Adipose tissue (tissue), 3 donors: Measurements from ENCODE around the gene ZBTB43. TPM values are rescaled to one million over a fixed set of nuclear protein-coding genes. Genes with fewer than 3 reads are reported as not detected.
"Not testable (repeated sequence)": the region's sequence is repeated elsewhere in the genome, so short reads cannot be mapped to it uniquely, and the experiment has no call there.

Experiments used
- H3K27ac ChIP-seq: one replicate; pipeline ENCODE4 v1.5.1; 2013; ENCODE audit warnings: low read depth, low read length
- WGBS, 3 donors: extraction: QIAGEN DNeasy Blood & Tissue Kit; methylation state at CpG; one replicate each; pipeline ENCODE4 v1.1.7; 2013; 5-methylcytosine and 5-hydroxymethylcytosine counted together
- polyA plus RNA-seq, 3 donors: library from polyadenylated mRNA; stranded (reverse); fragments of 200-250 nt; gene quantifications; one replicate each; pipeline ENCODE4 v1.2.3, GENCODE V29; 2013
- donor health status: healthy with polysubstance abuse.
- donor health status: Bipolar disorder and iron deficiency.
- donor health status: healthy.

The ZBTB43 gene
- polyA plus RNA-seq, 3 donors, result 2.0 to 5.1 (median 2.5) TPM

DNA sequence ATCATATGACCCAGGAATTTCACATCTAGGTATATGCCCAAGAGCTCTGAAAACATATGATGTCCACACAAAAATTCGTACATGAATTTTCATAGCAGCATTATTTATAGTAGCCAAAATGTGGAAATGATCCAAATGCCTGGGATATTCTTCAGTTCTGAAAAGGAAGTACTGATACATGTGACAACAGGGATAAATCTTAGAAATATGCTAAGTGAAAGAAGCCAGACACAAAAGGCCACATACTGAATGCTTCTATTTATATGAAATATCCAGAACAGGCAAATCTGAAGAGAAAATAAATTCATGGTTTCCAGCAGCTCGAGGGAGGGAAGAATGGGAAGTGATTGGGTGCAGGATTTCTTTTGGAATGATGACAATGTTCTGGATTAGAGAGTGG lies 16.8 kb upstream of the ZBTB43 start:
- H3K27ac ChIP-seq, result no peak overlapping the region
- WGBS, 3 donors, result 16 to 34% (median 23%) methylated on average over 2 of the region's 2 CpGs

DNA sequence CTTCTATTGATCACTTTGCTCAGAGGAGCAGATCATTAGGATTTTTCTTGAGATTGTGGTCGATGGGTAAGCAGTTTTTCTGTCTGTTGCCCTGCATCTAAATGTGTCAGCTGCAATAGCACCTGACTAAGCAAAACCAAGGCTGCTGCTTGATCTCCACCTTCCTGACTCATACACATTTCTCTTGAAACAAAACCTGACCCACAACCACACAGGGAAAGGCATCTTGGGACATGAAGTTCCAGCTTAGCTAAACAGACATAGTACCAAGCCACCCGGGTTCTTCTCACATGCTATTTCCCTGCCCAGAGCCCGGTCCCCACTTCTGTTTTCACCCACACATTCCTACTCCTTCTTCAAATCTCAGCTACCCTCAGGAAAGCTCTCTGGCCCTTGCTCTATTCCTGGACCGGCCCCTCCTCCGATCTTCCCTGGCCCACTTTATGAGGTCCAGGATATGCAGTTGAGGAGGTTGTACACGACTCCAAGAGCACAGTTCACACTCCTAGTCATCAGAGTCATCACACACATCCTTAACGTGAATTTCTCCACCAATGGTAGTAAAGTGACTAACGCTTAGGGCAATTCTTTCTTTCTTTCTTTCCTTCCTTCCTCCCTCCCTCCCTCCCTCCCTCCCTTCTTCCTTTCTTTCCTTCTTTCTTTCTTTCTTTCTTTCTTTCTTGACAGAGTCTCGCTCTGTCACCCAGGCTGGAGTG lies 16.0 kb upstream of the ZBTB43 start:
- no peak overlapping the region for H3K27ac ChIP-seq
- WGBS, 3 donors, result 66 to 73% (median 67%) methylated on average over 9 of the region's 9 CpGs

DNA sequence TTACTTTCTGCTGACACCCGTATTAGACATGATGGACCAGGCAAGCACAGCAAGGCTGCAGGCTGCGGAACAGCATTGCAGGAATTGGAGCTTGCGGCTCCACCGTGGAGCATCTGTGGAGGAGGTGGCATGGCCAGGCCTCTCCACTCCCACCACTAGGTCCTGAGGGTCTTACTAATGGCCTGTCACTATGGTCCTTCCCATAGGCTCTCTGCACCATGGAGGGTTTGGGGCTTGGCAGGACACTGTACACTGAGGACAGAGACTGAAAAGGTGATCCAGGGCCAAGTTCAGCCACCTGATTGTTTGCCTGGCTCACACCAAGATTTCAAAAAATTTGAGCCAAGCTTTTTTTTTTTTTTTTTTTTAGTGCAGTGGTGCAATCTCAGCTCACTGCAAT lies 14.3 kb upstream of the ZBTB43 start:
- H3K27ac ChIP-seq, result no peak overlapping the region
- WGBS, 3 donors, result 85 to 87% (median 86%) methylated on average over 4 of the region's 4 CpGs

DNA sequence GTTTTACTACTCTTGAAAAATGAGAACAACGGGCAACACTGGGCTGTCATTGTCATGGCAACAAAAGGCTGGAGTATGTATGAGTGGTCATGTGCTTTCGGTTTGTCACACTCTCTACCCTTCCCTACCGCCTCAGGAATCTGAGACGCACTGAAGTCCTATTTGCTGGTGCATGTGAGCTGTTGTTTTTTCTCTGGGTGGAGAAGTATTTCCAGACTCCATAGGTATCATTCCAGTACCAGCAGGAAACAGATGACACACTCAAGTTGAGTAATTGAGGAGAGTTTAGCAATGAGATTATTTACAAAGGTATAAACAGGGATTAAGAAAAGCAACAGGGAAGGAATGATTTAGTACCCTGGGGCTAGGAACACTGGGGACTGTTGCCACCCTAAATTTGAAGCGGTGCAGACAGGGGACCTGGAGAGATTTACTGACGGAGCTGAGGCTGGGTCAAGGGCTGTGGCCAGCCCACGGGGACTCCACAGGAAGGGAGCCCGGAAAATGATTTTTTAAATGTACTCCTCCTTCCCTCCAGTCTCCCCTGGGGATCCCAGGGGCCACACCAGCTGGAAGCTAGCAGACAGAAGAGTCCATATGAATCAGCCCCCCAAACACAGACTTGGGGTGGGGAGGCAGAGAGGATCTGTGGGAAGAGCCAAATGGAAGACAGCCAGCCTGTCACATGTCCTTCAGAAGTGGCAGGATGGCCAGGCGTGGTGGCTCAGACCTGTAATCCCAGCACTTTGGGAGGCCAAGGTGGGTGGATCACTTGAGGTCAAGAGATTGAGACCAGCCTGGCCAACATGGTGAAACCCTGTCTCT lies 13.2 kb upstream of the ZBTB43 start:
- 44 to 57% (median 47%) methylated on average over 9 of the region's 9 CpGs for WGBS, 3 donors

DNA sequence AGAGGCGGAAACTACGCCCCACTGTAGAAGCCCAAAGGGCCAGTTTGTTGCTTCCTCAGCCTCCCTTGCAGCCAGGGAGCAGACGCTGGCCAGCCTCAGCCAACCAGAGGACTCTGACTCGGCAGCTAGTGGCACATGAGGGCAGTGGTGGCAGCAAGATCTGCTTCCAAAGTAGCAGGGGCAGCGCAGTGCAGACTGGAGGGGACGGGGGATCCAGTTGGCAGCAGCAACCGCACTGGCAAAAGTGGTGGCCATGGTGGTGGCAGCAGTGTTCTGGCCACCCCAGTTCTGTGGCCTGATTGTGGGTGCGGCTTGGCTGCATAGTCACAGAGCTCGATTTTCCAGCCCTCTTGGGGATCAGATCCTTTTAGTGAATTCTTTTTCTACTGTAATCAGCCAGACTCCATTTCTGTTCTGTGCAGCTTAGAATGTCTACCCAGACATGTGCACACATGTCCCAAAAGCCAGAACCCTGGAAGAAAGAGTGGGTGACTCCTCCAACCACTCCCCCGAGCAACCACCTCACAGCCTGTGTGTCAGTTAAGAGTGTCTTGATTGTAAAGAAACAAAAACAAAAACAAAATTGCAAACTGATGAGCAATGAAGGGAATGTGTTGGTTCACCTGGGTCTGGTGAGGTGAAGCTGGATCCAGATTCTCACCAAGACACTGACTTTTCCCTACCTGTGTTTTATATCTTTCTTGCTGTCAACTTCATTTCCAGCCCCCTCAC lies 11.0 kb upstream of the ZBTB43 start:
- 71 to 80% (median 76%) methylated on average over 10 of the region's 10 CpGs for WGBS, 3 donors
- H3K27ac ChIP-seq, result no peak overlapping the region

More for the DNA sequence above, 13.2 kb upstream of the ZBTB43 start:
- no peak overlapping the region for H3K27ac ChIP-seq

DNA sequence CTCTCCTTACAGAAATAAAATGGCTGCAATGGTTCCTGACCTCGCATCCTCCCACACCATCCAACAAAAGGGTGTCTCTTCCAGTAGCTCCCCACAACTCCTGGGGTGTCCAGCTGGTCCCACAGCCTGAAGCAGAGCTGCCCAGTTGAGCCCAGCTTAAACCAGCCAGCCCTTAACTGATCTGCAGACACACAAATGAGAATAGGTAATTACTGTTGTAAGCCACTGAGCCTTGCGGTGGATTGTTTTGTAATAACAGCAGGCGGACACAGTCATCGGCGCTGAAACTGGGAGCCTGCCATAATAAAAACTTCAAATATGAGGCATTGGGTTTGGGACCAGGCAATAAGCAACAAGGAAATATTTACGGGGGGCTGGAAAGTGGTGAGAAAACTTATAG lies 10.4 kb upstream of the ZBTB43 start:
- H3K27ac ChIP-seq, result no peak overlapping the region
- WGBS, 3 donors, result 74 to 84% (median 83%) methylated on average over 6 of the region's 6 CpGs

DNA sequence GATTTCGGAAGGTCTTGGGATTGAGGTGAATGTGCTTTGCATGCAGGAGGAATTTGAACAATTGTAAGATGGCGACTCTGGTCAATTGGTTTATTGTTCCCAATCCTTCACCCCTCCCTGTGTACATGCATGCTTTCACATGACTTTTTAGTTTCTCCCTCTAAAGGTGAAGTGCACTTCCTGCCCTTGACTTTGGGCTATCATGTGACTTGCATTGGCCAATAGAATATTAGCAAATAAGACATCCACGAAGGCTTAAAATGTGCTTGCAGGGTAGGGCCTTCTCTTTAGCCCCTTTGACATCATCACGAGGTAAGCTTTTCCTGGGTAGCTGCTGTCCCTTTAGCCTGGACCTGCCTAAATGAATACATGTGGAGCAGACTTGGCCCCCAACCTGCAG lies 8.1 kb upstream of the ZBTB43 start:
- 68 to 85% (median 81%) methylated on average over 4 of the region's 4 CpGs for WGBS, 3 donors

DNA sequence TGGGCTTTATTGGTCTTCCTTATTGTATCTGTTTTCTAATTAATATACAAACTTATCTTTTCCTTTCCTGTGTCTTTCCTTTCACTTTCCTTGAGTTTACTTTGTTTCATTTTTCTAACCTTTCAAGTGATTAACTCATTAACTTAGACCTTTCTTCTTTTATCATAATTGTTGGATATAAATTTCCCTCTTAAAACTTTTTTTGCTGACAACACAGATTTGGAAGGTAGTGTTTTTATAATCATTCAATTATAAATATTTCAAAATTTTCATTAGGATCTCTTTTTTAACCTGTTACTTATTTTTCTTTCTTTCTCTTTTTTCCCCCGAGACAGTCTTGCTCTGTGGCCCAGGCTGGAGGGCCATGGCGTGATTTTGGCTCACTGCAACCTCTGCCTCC lies 6.9 kb upstream of the ZBTB43 start:
- no peak overlapping the region for H3K27ac ChIP-seq
- 73 to 78% (median 76%) methylated on average over 2 of the region's 2 CpGs for WGBS, 3 donors

More for the DNA sequence above, 8.1 kb upstream of the ZBTB43 start:
- no peak overlapping the region for H3K27ac ChIP-seq

DNA sequence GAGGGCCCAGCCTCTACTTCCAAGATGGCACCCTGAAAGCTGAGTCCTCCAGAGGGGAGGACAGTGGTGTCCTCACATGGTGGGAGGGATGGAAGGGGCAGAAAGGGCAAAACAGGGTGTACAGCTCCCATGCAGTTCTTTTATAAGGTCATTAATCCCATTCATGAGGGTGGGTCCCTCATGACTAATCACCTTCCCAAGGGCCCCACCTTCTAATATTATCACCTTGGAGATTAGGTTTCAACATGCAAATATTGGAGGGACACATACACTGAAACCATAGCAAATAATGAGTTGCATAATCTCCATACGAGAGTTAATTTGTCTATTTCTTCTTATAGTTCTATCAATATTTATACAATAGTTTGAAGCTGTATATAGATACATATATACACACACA lies 5.8 kb upstream of the ZBTB43 start:
- WGBS, 3 donors, result 80 to 92% (median 88%) methylated on average over 1 of the region's 1 CpG
- no peak overlapping the region for H3K27ac ChIP-seq

DNA sequence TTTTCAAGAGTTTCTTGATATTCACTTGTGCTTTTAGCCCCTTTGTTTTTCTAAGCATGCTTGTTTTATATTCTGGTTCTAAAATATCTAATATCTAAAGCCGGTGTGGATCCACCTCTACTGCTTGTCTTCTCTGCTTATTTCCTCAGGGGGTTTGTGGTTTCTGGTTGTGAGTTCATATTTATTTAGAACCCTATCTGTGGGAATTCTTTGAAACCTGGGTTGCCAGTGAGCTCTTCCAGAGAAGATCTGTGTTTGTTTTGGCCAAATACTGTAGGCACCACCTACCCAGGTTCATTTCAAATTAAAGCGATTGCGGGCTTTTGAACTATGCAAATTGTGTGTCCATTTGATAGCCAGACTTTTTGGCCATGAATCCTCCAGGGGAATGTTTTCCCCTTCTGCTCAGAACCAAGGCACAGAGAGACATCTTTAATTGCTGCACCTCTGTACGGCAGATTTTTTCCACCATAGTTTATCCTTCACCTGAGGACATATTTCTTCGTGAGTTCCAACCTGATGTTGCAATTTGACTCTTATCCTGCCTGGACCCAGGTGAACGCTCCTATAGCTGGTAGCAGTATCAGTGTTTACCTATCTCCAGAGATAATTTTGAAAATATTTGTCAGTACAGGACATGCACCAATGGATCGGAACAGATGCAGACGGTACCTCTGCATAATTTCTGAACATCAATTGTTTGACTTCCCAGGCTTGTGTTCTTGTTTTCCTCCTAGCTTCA lies 2.4 kb upstream of the ZBTB43 start:
- H3K27ac ChIP-seq, result no peak overlapping the region
- 67 to 87% (median 87%) methylated on average over 8 of the region's 8 CpGs for WGBS, 3 donors

DNA sequence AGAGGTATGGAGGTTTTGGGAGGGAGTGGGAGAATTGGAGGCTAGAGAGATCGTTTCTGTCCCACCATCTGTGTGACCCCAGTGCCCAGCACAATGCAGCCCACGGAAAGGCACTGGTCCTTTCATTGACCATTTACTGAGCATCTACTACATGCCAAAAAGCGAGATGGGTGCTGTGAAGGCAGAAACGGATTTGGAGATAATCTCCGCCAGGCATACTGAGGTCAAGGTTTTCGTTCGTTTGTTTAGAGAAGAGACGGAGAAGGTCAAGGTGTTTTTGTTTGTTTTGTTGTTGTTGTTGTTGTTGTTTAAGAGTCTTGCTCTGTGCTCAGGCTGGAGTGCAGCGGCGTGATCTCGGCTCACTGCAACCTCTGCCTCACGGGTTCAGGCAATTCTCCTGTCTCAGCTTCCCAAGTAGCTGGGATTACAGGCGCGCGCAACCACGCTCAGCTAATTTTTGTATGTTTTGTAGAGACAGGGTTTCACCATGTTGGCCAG lies 593 bp upstream of the ZBTB43 start:
- 62 to 79% (median 78%) methylated on average over 16 of the region's 16 CpGs for WGBS, 3 donors
- H3K27ac ChIP-seq, result no peak overlapping the region

DNA sequence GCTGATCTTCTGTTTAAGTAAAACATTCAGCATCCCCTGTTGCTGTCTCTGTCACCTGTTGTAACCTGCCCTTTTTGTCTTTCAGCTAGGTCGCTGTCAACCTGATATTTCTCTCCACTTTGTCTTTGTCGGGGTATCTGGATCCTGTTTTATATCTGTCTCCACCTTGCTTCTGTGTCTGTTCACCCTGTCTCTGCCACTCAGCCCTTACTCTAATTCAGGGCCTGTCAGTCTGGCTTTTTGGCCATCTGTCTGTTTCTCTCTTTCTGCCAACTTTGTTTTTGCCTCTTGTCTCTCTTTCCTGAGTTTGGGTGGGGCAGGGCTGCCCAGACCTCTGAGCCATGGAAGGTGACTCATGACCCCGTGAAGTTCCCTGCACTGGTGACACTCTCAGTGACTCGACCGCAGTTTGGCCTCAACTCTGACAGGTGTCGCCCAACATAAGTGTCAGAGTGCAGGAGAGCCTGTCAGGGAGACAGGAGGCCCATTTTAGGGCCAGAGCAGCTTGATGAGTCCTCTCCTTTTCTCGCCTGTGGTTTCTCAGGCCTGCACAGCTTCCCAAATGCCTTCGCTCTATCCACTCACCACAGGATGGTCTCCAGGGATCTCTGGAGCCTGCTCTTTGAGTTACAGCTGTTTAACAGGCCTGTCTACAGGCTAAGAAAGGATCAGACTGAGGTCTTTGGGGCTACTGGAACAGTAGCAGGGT lies 868 bp downstream of the ZBTB43 start:
- peak overlapping the region; percentile 71 for H3K27ac ChIP-seq
- WGBS, 3 donors, result 13 to 22% (median 18%) methylated on average over 8 of the region's 8 CpGs

DNA sequence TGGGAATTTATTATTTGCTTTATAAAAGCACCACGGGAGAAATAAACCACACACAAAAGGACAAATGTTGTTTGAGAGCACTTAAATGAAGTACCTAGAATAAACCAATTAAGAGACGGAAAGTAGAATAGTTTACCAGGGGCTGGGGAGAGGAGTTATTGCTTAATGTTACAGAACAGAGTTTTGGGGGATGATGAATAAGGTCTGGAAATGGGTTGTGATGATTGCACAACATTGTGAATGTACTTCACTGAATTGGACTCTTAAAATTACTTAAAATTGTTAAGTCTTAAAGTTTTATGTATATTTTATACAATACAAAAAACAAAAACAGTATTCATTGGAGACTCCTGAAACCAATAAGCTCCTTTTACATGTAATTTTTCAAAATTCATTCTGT lies 1.5 kb downstream of the ZBTB43 start:
- 39 to 51% (median 43%) methylated on average over 2 of the region's 2 CpGs for WGBS, 3 donors
- H3K27ac ChIP-seq, result no peak overlapping the region

DNA sequence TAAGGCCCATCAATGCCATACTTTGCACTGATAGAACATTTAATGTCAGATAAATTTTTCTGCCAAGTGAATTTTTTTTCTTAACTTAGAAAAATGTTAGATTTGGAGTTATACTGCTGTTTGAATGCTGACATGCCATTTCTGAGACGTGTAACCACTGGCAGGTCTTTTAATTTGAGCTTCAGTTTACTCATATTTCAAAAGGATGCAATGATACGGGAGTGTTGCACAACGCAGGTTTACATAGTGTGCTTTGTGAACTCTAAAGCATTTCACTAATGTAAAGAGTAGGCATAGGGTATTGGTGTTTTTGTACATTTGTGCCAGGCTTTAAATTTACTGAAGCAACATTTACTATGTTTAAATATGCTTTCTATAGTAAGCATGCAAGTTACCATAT lies 4.2 kb downstream of the ZBTB43 start:
- 50 to 57% (median 52%) methylated on average over 3 of the region's 3 CpGs for WGBS, 3 donors
- H3K27ac ChIP-seq, result no peak overlapping the region

DNA sequence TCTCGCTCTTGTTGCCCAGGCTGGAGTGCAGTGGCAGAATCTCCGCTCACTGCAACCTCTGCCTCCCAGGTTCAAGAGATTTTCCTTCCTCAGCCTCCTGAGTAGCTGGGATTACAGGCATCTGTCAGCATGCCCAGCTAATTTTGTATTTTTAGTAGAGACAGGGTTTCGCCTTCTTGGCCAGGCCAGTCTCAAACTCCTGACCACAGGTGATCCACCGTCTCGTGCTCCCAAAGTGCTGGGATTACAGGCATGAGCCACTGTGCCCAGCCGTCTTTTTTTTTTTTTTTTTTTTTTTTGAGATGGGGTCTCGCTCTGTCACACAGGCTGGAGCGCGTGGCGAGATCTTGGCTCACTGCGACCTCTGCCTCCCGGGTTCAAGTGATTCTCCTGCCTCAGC lies 5.4 kb downstream of the ZBTB43 start:
- H3K27ac ChIP-seq, result not testable (repeated sequence)
- WGBS, 3 donors, result 94 to 98% (median 96%) methylated on average over 11 to 12 of the region's 12 CpGs

DNA sequence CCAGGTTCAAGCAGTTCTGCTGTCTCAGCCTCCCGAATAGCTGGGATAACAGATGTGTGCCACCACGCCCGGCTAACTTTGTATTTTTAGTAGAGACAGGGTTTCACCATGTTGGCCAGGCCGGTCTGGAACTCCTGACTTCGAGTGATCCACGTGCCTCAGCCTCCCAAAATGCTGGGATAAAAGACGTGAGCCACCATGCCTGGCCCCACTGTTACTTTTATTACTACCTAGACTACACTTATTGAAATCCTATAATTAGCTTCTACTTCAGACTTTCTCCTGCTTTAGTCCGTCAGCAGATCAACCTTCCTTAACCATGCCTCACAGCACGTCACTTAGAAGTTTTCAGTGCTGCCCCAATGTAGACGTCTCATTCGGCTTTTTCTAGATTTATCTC lies 8.2 kb downstream of the ZBTB43 start:
- no peak overlapping the region for H3K27ac ChIP-seq
- WGBS, 3 donors, result 96 to 98% (median 97%) methylated on average over 11 of the region's 11 CpGs

DNA sequence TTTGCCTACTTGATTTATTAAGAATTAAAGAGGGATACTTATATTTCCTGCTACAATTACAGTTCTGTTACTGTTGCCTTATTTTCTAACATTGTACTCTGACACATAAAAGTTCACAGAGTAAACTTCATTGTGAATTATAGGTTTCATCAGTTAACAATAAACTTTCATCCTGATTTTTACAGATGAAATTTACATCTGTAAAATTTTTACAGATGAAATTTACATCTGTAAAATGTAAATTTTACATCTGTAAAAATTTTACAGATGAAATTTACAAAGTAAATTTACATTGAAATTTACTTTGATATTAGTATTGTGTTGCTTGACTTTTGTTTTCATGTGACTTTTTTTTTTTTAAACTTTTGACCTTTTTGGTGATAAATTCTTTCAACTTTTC lies 9.3 kb downstream of the ZBTB43 start:
- H3K27ac ChIP-seq, result no peak overlapping the region

DNA sequence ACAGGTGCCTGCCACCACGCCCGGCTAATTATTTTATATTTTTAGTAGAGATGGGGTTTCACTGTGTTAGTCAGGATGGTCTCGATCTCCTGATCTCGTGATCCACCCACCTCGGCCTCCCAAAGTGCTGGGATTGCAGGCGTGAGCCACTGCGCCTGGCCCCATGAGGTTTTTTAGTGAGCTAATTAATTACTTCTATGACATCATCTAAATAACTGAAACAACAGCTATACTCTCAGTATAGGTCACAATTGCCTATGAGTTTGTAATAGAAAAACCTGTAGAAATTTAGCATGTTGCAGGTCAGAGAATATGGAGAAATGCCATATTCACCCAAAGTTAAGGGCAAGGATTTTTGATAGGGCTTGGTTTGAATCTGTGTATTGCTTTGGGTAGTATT lies 12.8 kb downstream of the ZBTB43 start:
- H3K27ac ChIP-seq, result not testable (repeated sequence)
- WGBS, 3 donors, result 95 to 98% (median 98%) methylated on average over 7 of the region's 7 CpGs
